MM.1S (cell line): ENCODE data around the gene SBSN.

Experiments
- EZH2 ChIP-seq: fragments of 300-600 bp; sonication (generic); optimal IDR thresholded peaks from 2 replicates; pipeline ENCODE3; 2017; ENCODE audit warnings: low read depth, mild to moderate bottlenecking, antibody characterized with exemption, low read length, mixed read lengths
- TF ChIP-seq, protein P1 (sequence below): fragments of 300-600 bp; sonication (generic); IDR thresholded peaks from 2 replicates; pipeline ENCODE4 v1.5.1; 2016; ENCODE audit warnings: antibody characterized with exemption, low read length, mixed read lengths

DNA sequence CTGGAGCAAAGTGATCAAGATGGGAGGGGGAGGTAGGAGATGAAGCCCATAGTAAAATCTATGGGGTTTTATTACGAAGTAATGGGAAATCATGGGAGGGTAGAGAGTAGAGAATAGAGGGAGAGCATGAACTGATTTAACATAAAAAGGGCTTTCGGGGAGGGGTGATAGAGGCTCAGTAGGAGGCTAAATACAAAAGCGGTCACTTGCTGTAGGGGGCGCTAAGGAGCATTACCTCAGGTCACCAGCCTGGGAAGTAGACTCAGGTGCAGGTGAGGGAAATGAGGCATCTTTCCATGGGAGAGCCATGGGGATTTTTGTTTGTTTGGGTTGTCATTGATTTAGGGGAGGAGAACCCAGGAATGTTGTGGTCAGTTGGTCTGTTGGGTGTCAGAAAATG, 52.0 kb downstream of the SBSN start:
- TF ChIP-seq, protein P1, sequence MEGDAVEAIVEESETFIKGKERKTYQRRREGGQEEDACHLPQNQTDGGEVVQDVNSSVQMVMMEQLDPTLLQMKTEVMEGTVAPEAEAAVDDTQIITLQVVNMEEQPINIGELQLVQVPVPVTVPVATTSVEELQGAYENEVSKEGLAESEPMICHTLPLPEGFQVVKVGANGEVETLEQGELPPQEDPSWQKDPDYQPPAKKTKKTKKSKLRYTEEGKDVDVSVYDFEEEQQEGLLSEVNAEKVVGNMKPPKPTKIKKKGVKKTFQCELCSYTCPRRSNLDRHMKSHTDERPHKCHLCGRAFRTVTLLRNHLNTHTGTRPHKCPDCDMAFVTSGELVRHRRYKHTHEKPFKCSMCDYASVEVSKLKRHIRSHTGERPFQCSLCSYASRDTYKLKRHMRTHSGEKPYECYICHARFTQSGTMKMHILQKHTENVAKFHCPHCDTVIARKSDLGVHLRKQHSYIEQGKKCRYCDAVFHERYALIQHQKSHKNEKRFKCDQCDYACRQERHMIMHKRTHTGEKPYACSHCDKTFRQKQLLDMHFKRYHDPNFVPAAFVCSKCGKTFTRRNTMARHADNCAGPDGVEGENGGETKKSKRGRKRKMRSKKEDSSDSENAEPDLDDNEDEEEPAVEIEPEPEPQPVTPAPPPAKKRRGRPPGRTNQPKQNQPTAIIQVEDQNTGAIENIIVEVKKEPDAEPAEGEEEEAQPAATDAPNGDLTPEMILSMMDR, result peak; percentile 26
- no peak for TF ChIP-seq EZH2
